ENCODE results near the gene MUC13. TPM values are rescaled to one million over a fixed set of nuclear protein-coding genes. Genes with fewer than 3 reads are reported as not detected.

MUC13 gene
- total RNA-seq, 2 experiments from 2014 or later, result not detected

- CTCF ChIA-PET, result no interaction called here
- Mint-ChIP-seq H3K9me3 (no peaks in the 10 kb centered on the region), H3K4me1 (no peaks in the 10 kb centered on the region)
Measured at GRCh38 chr3:124867511-124867910, 67.0 kb downstream of the MUC13 start.

GRCh38 chr3:124862006-124862405 is 72.5 kb downstream of the MUC13 start:
- peaks cover 21% of the 10 kb centered on the region for H3K27me3 Mint-ChIP-seq
- ChIA-PET POLR2A (no interaction called here), CTCF (interaction anchor here (0.7 kb wide), 1 partner anchor 100 kb away, joined by 3 read pairs; no protein-coding TSS in a partner anchor)
- DNase-seq, result no peak
- H3K9me3 Mint-ChIP-seq, result no peaks in the 10 kb centered on the region
- no peaks in the 10 kb centered on the region for H3K4me1 Mint-ChIP-seq
- no peaks in the 10 kb centered on the region for H3K36me3 Mint-ChIP-seq (ENCODE audit: low read depth)
- H3K4me3 Mint-ChIP-seq, result no peak overlapping the region
- no peak overlapping the region for H3K27ac Mint-ChIP-seq

More at GRCh38 chr3:124867511-124867910, 67.0 kb downstream of the MUC13 start:
- H3K36me3 Mint-ChIP-seq (ENCODE audit: low read depth), result no peaks in the 10 kb centered on the region
- peaks cover 23% of the 10 kb centered on the region for H3K27me3 Mint-ChIP-seq
- no peak overlapping the region for H3K4me3 Mint-ChIP-seq
- POLR2A ChIA-PET, result no interaction called here
- DNase-seq, result no peak
- H3K27ac Mint-ChIP-seq, result no peak overlapping the region

- peaks cover 20% of the 10 kb centered on the region for H3K27me3 Mint-ChIP-seq
- ChIA-PET CTCF (no interaction called here), POLR2A (no interaction called here)
- no peak for DNase-seq
- H3K4me1 Mint-ChIP-seq, result no peaks in the 10 kb centered on the region
- H3K27ac Mint-ChIP-seq, result no peak overlapping the region
- H3K36me3 Mint-ChIP-seq (ENCODE audit: low read depth), result no peaks in the 10 kb centered on the region
- H3K9me3 Mint-ChIP-seq, result no peaks in the 10 kb centered on the region
- no peak overlapping the region for H3K4me3 Mint-ChIP-seq
Measured at GRCh38 chr3:124861041-124861440, 73.5 kb downstream of the MUC13 start.

GRCh38 chr3:124860599-124860998 is 74.0 kb downstream of the MUC13 start:
- no peak for DNase-seq
- CTCF ChIA-PET, result no interaction called here
- H3K4me1 Mint-ChIP-seq, result no peaks in the 10 kb centered on the region
- H3K9me3 Mint-ChIP-seq, result no peaks in the 10 kb centered on the region
- H3K4me3 Mint-ChIP-seq, result no peak overlapping the region
- POLR2A ChIA-PET, result no interaction called here
- no peak overlapping the region for H3K27ac Mint-ChIP-seq
- H3K36me3 Mint-ChIP-seq (ENCODE audit: low read depth), result no peaks in the 10 kb centered on the region
- H3K27me3 Mint-ChIP-seq, result peaks cover 20% of the 10 kb centered on the region

GRCh38 chr3:124859025-124859424 is 75.5 kb downstream of the MUC13 start:
- CTCF ChIA-PET, result no interaction called here
- no peaks in the 10 kb centered on the region for H3K36me3 Mint-ChIP-seq (ENCODE audit: low read depth)
- no peak for DNase-seq
- POLR2A ChIA-PET, result no interaction called here
- H3K27ac Mint-ChIP-seq, result no peak overlapping the region
- H3K27me3 Mint-ChIP-seq, result peaks cover 22% of the 10 kb centered on the region
- H3K4me3 Mint-ChIP-seq, result no peak overlapping the region
- no peaks in the 10 kb centered on the region for H3K9me3 Mint-ChIP-seq
- H3K4me1 Mint-ChIP-seq, result no peaks in the 10 kb centered on the region

- Mint-ChIP-seq H3K27me3 (peaks cover 22% of the 10 kb centered on the region), H3K27ac (no peak overlapping the region), H3K9me3 (no peaks in the 10 kb centered on the region), H3K36me3 (ENCODE audit: low read depth) (no peaks in the 10 kb centered on the region), H3K4me1 (no peaks in the 10 kb centered on the region), H3K4me3 (no peak overlapping the region)
- CTCF ChIA-PET, result no interaction called here
- POLR2A ChIA-PET, result no interaction called here
- DNase-seq, result no peak
Measured at GRCh38 chr3:124858275-124858674, 76.3 kb downstream of the MUC13 start.

GRCh38 chr3:124856677-124857076 is 77.9 kb downstream of the MUC13 start:
- H3K27ac Mint-ChIP-seq, result no peak overlapping the region
- H3K9me3 Mint-ChIP-seq, result no peaks in the 10 kb centered on the region
- ChIA-PET POLR2A (no interaction called here), CTCF (interaction anchor here (0.6 kb wide), 1 partner anchor 201 kb away, joined by 3 read pairs; no protein-coding TSS in a partner anchor)
- no peak for DNase-seq
- no peaks in the 10 kb centered on the region for H3K36me3 Mint-ChIP-seq (ENCODE audit: low read depth)
- no peaks in the 10 kb centered on the region for H3K4me1 Mint-ChIP-seq
- H3K4me3 Mint-ChIP-seq, result no peak overlapping the region
- peaks cover 25% of the 10 kb centered on the region for H3K27me3 Mint-ChIP-seq

Other genes with a start within 250 kb of the MUC13 start
- gene UMPS, start 204.3 kb downstream of the MUC13 start, total RNA-seq, result 10 to 100 TPM; 23.3 to 26.3 TPM
- gene ITGB5, start 47.4 kb downstream of the MUC13 start, total RNA-seq, result under 1 TPM; 0.05 to 0.40 TPM
- 10 to 100 TPM; 26.7 to 27.7 TPM for gene HEG1, start 121.2 kb upstream of the MUC13 start, total RNA-seq

All from activated CD4-positive, alpha-beta memory T cell treated with anti-CD3 and anti-CD28 coated beads, Interleukin-2, amount 10 ng/mL, durations not matched to agents 7 days and 5 days (primary cell).